Mucosa of stomach (tissue), 1 donor: ENCODE data around the gene ADCYAP1R1.

Source experiments
- H3K27me3 ChIP-seq: one replicate; pipeline ENCODE4 v1.7.0; 2013; ENCODE audit warnings: mild to moderate bottlenecking, low read length; ENCODE audit not compliant: control insufficient read depth, insufficient read depth
- H3K36me3 ChIP-seq: one replicate; pipeline ENCODE4 v1.7.0; 2013; ENCODE audit warnings: low read length; ENCODE audit not compliant: control insufficient read depth, insufficient read depth
- H3K4me1 ChIP-seq: one replicate; pipeline ENCODE4 v1.7.0; 2013; ENCODE audit warnings: mild to moderate bottlenecking, low read length; ENCODE audit not compliant: control insufficient read depth, insufficient read depth
- H3K4me3 ChIP-seq: one replicate; pipeline ENCODE4 v1.7.0; 2013; ENCODE audit warnings: low read length
- H3K9ac ChIP-seq: one replicate; pipeline ENCODE4 v1.7.0; 2013; ENCODE audit warnings: mild to moderate bottlenecking, low read length, moderate library complexity
- H3K9me3 ChIP-seq: one replicate; pipeline ENCODE4 v1.7.0; 2013; ENCODE audit warnings: mild to moderate bottlenecking, low read length, moderate library complexity; ENCODE audit not compliant: control insufficient read depth
- donor health status: Pancreatic carcinoma.

The ADCYAP1R1 gene

GRCh38 chr7:31047313-31048146 is 4.6 kb upstream of the ADCYAP1R1 start:
- Histone ChIP-seq H3K4me1 (no peaks in the 10 kb centered on the region), H3K27me3 (peaks cover 38% of the 10 kb centered on the region), H3K9me3 (no peaks in the 10 kb centered on the region), H3K4me3 (no peak overlapping the region), H3K9ac (no peak overlapping the region), H3K36me3 (no peaks in the 10 kb centered on the region)

- no peak overlapping the region for H3K4me3 ChIP-seq
- H3K36me3 ChIP-seq, result no peaks in the 10 kb centered on the region
- no peaks in the 10 kb centered on the region for H3K4me1 ChIP-seq
- H3K9me3 ChIP-seq, result no peaks in the 10 kb centered on the region
- peaks cover 44% of the 10 kb centered on the region for H3K27me3 ChIP-seq
- H3K9ac ChIP-seq, result no peak overlapping the region
These were observed 2.9 kb upstream of the ADCYAP1R1 start for GRCh38 chr7:31049005-31049765.

GRCh38 chr7:31052487-31052840 is 356 bp downstream of the ADCYAP1R1 start:
- H3K4me3 ChIP-seq, result no peak overlapping the region
- no peaks in the 10 kb centered on the region for H3K4me1 ChIP-seq
- no peaks in the 10 kb centered on the region for H3K9me3 ChIP-seq
- H3K27me3 ChIP-seq, result peaks cover 51% of the 10 kb centered on the region
- no peak overlapping the region for H3K9ac ChIP-seq
- no peaks in the 10 kb centered on the region for H3K36me3 ChIP-seq

GRCh38 chr7:31052841-31053601 is 913 bp downstream of the ADCYAP1R1 start:
- no peaks in the 10 kb centered on the region for H3K9me3 ChIP-seq
- H3K9ac ChIP-seq, result no peak overlapping the region
- no peaks in the 10 kb centered on the region for H3K4me1 ChIP-seq
- no peak overlapping the region for H3K4me3 ChIP-seq
- H3K36me3 ChIP-seq, result no peaks in the 10 kb centered on the region
- H3K27me3 ChIP-seq, result peaks cover 52% of the 10 kb centered on the region

- H3K4me3 ChIP-seq, result no peak overlapping the region
- H3K9me3 ChIP-seq, result no peaks in the 10 kb centered on the region
- H3K27me3 ChIP-seq, result peaks cover 54% of the 10 kb centered on the region
- H3K4me1 ChIP-seq, result no peaks in the 10 kb centered on the region
- no peaks in the 10 kb centered on the region for H3K36me3 ChIP-seq
- no peak overlapping the region for H3K9ac ChIP-seq
These were observed 1.9 kb downstream of the ADCYAP1R1 start for GRCh38 chr7:31053986-31054385.

GRCh38 chr7:31054608-31055278 is 2.6 kb downstream of the ADCYAP1R1 start:
- H3K4me3 ChIP-seq, result no peak overlapping the region

GRCh38 chr7:31055471-31055870 is 3.4 kb downstream of the ADCYAP1R1 start:
- Histone ChIP-seq H3K9me3 (no peaks in the 10 kb centered on the region), H3K27me3 (peaks cover 46% of the 10 kb centered on the region), H3K4me1 (no peaks in the 10 kb centered on the region), H3K36me3 (no peaks in the 10 kb centered on the region), H3K4me3 (no peak overlapping the region), H3K9ac (no peak overlapping the region)

More at GRCh38 chr7:31054608-31055278, 2.6 kb downstream of the ADCYAP1R1 start:
- no peak overlapping the region for H3K9ac ChIP-seq
- no peaks in the 10 kb centered on the region for H3K9me3 ChIP-seq
- no peaks in the 10 kb centered on the region for H3K4me1 ChIP-seq
- H3K27me3 ChIP-seq, result peaks cover 53% of the 10 kb centered on the region
- no peaks in the 10 kb centered on the region for H3K36me3 ChIP-seq

- no peaks in the 10 kb centered on the region for H3K9me3 ChIP-seq
- H3K4me3 ChIP-seq, result no peak overlapping the region
- no peaks in the 10 kb centered on the region for H3K4me1 ChIP-seq
- H3K9ac ChIP-seq, result no peak overlapping the region
- H3K27me3 ChIP-seq, result peaks cover 35% of the 10 kb centered on the region
- no peaks in the 10 kb centered on the region for H3K36me3 ChIP-seq
These were observed 4.8 kb downstream of the ADCYAP1R1 start for GRCh38 chr7:31056775-31057346.

- Histone ChIP-seq H3K9me3 (no peaks in the 10 kb centered on the region), H3K9ac (no peak overlapping the region), H3K4me3 (no peak overlapping the region), H3K4me1 (no peaks in the 10 kb centered on the region), H3K27me3 (peaks cover 25% of the 10 kb centered on the region), H3K36me3 (no peaks in the 10 kb centered on the region)
These were observed 6.0 kb downstream of the ADCYAP1R1 start for GRCh38 chr7:31058122-31058521.

GRCh38 chr7:31058688-31059087 is 6.6 kb downstream of the ADCYAP1R1 start:
- no peak overlapping the region for H3K9ac ChIP-seq

GRCh38 chr7:31059551-31059950 is 7.4 kb downstream of the ADCYAP1R1 start:
- H3K9me3 ChIP-seq, result no peaks in the 10 kb centered on the region
- H3K9ac ChIP-seq, result no peak overlapping the region
- H3K4me1 ChIP-seq, result no peaks in the 10 kb centered on the region
- peaks cover 11% of the 10 kb centered on the region for H3K27me3 ChIP-seq
- H3K36me3 ChIP-seq, result no peaks in the 10 kb centered on the region
- H3K4me3 ChIP-seq, result no peak overlapping the region

More at GRCh38 chr7:31058688-31059087, 6.6 kb downstream of the ADCYAP1R1 start:
- H3K9me3 ChIP-seq, result no peaks in the 10 kb centered on the region
- no peaks in the 10 kb centered on the region for H3K36me3 ChIP-seq
- no peak overlapping the region for H3K4me3 ChIP-seq
- H3K4me1 ChIP-seq, result no peaks in the 10 kb centered on the region
- peaks cover 20% of the 10 kb centered on the region for H3K27me3 ChIP-seq
